HUES64 (cell line): ENCODE data around the gene EVC2.
"Not testable (repeated sequence)": the region's sequence is repeated elsewhere in the genome, so short reads cannot be mapped to it uniquely, and the experiment has no call there.

ENCODE experiments used
- H3K27ac ChIP-seq: 2 replicates; pipeline ENCODE4 v1.7.0; 2013; ENCODE audit warnings: low read depth, low read length, inconsistent platforms
- H3K27me3 ChIP-seq: 2 replicates; pipeline ENCODE4 v1.6.1; 2013; ENCODE audit warnings: mild to moderate bottlenecking, low read length; ENCODE audit not compliant: insufficient read depth
- H3K36me3 ChIP-seq: 2 replicates; pipeline ENCODE4 v1.6.1; 2013; ENCODE audit warnings: mild to moderate bottlenecking, low read length; ENCODE audit not compliant: insufficient read depth
- H3K4me1 ChIP-seq: 2 replicates; pipeline ENCODE4 v1.6.1; 2013; ENCODE audit warnings: mild to moderate bottlenecking, low read length, moderate library complexity; ENCODE audit not compliant: insufficient read depth
- H3K4me3 ChIP-seq: 2 replicates; pipeline ENCODE4 v1.5.1; 2013; ENCODE audit warnings: mild to moderate bottlenecking, low read length, moderate library complexity
- H3K9ac ChIP-seq: 2 replicates; pipeline ENCODE4 v1.6.1; 2013; ENCODE audit warnings: mild to moderate bottlenecking, low read depth, low read length
- H3K9me3 ChIP-seq: 2 replicates; pipeline ENCODE4 v1.6.1; 2013; ENCODE audit warnings: low read depth, low read length; ENCODE audit not compliant: insufficient read depth
- WGBS: fragments of 150-250, 120-280 bp; methylation state at CpG from one replicate; pipeline ENCODE4 v1.1.7; 2013; ENCODE audit warnings: missing lambda C conversion rate; 5-methylcytosine and 5-hydroxymethylcytosine counted together

EVC2 gene

DNA sequence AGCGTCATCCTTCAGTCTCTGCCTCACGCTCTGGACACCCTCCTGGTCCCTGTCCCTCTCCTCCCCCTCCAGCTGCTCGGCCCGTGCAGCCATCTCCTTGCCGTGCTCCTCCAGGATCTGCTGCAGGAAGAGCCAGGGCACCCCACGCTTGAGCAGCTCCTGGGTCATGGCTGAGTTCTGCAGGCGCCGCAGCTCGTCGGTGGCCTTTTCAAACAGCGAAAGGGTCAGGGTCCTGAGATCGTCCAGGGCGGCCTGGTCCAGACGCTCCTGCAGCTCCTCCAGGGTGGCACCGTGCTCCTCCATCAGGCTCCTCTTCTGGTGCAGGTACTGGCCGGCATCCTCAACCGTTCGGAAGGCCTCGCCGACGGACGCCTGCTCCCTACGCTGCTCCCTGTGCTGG is 85.8 kb downstream of the EVC2 start:
- no peak overlapping the region for H3K27ac ChIP-seq
- no peak overlapping the region for H3K9ac ChIP-seq
- WGBS = 94% methylated on average over 23 of the region's 23 CpGs
- H3K9me3 ChIP-seq = no peaks in the 10 kb centered on the region
- H3K4me3 ChIP-seq = no peak overlapping the region
- H3K36me3 ChIP-seq = peaks cover 66% of the 10 kb centered on the region
- H3K4me1 ChIP-seq = no peaks in the 10 kb centered on the region
- no peaks in the 10 kb centered on the region for H3K27me3 ChIP-seq

DNA sequence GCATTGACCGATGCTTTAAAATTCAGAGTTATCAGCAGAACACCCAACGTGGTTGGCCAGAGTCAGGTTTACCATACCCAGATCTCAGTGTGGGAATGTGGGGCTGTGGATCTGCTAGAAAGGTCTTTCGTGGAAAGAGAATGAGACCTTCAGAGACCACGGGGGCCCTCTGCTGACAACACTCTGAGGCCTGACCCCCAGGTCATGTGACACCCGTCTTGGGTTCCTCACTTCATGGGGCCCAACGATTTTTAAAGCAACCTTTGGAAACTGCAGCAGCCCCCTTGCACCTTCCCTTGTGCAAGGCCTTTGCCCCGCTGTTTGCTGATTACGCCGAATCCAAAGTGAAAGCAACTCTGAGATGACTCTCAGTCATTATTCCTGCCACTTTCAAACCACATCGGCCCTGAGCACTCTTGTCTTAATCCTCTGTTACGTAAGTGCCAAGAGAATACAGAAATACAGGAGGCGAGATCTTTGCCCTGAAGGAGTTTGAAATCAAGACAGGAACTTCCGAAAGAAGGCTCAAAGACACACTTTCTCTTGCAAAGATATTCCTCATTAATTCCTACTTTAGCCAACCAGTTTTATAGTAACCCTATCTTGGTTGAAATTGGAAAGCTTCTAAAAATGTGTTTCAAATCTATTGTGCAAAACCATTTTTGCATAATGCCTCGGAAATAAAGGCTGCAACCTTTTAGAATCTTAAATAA is 88.3 kb downstream of the EVC2 start:
- H3K27me3 ChIP-seq = no peaks in the 10 kb centered on the region
- peaks cover 67% of the 10 kb centered on the region for H3K36me3 ChIP-seq
- H3K27ac ChIP-seq = no peak overlapping the region
- WGBS = 82% methylated on average over 14 of the region's 14 CpGs
- no peak overlapping the region for H3K4me3 ChIP-seq
- no peak overlapping the region for H3K9ac ChIP-seq
- H3K4me1 ChIP-seq = no peaks in the 10 kb centered on the region
- H3K9me3 ChIP-seq = no peaks in the 10 kb centered on the region

DNA sequence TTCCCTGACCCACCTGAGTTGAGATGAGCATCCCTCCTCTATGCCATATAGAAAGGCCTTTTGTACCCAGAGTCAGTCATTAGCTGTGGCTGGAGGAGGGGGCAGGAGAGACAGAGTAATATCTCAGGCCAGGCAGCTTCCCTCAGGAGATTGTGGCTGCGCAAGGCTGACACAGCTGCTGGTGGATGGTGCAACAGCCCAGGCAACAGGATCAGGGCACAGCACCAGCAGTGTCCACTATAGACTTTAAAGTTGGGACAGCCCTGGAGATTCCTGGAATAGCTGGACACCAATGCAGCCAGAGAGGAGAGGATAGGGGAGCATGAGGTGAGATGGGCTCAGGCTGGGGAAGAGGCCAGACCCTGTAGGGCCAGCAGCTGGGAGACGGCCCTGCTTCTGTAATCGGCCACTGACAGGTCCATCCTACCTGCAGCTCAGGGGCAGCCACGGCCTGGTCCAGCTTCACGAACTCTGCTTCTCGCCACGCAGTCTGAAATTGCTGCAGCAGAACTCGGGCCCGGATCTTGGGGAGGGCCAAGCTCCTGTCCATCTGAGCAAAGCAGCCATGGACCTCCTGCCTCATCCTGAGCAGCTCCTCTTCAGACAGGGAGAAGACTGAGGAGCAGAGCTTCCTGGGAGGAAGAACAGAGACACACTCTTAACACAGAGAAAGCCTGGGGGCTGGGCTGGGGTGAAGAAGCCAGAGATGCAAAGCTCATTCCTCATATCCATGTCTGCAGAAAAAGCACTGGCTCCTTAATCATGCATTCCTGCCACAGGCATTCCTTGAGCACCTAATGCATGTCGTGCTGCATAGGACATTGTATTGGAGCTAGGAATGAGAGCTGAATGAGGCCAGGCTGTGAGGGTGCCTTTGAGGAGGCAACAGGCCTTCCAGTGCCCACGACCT is 90.1 kb downstream of the EVC2 start:
- no peaks in the 10 kb centered on the region for H3K9me3 ChIP-seq
- no peak overlapping the region for H3K27ac ChIP-seq
- peaks cover 62% of the 10 kb centered on the region for H3K36me3 ChIP-seq
- H3K4me1 ChIP-seq = no peaks in the 10 kb centered on the region
- no peak overlapping the region for H3K4me3 ChIP-seq
- H3K27me3 ChIP-seq = no peaks in the 10 kb centered on the region
- WGBS = 93% methylated on average over 11 of the region's 11 CpGs
- no peak overlapping the region for H3K9ac ChIP-seq

DNA sequence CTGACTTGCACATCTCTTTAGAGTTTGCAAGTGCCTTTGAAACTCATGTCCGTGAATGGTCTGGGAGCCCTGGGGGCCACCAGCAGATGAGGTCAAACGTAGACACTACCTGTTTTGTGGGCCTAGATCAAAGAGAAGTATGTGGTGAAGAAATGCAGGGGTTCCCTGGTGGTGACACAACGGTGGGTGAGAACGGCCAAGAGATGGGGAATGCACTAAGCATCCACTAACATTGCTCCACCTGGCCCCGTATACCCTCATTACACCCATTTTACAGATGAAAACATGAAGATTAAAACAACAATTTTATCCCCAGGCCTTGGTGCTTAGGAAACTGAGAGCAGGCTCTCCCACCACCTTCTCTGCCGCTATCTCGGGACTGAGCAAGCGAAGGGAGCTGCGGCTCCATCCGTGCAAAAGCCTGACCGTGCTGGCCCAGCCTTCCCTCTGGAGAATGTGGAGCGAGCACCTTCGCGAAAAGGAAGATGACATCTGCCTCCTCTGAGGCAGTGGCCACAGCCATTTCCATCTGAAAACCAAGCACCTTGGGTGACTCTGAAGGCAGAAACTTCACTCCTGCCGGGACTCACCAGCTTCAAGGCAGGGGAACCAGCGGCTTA is 91.9 kb downstream of the EVC2 start:
- Histone ChIP-seq H3K9ac (no peak overlapping the region), H3K36me3 (peaks cover 52% of the 10 kb centered on the region), H3K27ac (no peak overlapping the region), H3K9me3 (no peaks in the 10 kb centered on the region), H3K27me3 (no peaks in the 10 kb centered on the region), H3K4me1 (peaks cover 9% of the 10 kb centered on the region), H3K4me3 (no peak overlapping the region)
- 94% methylated on average over 16 of the region's 16 CpGs for WGBS

DNA sequence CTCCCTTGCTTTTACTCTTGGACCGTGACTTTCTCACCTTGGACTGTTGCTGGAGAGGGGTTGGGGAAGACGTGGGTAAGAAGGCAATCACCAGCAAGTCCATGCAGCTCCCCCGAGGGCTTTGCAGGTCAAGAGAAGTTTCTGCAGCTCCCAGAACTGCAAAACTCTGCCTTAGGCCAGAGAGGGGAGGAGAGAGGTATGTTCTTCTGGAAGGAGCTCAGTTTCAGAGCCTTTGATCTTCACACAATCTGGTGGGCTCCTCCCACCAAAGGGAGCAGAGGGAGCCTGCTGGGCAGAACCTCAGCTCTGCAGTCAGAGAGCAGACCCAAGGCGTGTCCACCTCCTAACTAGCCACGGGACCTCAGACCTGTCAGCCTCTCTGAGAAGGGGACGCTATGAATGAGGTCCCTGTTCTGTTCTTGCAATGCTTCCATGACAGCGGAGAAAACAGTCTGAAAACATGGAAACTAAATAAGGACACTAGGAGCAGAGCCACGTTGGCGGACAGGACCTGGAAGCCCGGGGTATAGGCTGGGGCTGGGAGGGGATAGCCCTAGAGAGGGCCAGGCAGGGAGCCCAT is 92.8 kb downstream of the EVC2 start:
- Histone ChIP-seq H3K9me3 (no peaks in the 10 kb centered on the region), H3K9ac (no peak overlapping the region), H3K4me3 (no peak overlapping the region), H3K27ac (no peak overlapping the region), H3K4me1 (peaks cover 10% of the 10 kb centered on the region), H3K36me3 (peaks cover 48% of the 10 kb centered on the region), H3K27me3 (no peaks in the 10 kb centered on the region)
- WGBS = 84% methylated on average over 10 of the region's 10 CpGs

DNA sequence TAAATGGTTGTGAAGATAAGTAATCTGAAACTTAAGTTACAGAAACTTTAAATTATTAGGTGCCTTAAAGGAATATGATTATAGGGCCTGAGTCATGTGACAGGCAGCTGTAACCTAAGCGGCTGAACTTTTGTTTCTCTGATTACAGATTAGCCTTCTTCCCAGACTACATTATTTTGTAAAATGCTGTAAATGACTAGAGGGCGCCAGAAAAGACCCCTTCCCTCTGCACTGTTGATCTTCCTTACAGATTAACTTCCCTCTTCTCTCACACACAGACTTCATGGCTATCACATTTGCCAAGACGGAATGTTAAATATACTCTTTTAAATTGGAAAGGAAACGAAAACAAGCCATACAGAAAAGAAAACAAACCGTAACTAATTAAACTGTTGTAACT is 96.6 kb downstream of the EVC2 start:
- H3K27ac ChIP-seq = 0 out of 2 replicates have a peak overlapping the region, but pooled peaks have one; percentile 13
- H3K9me3 ChIP-seq = no peaks in the 10 kb centered on the region
- 32% methylated on average over 2 of the region's 5 CpGs for WGBS
- peaks cover 10% of the 10 kb centered on the region for H3K4me1 ChIP-seq
- peaks cover 24% of the 10 kb centered on the region for H3K36me3 ChIP-seq
- no peak overlapping the region for H3K4me3 ChIP-seq
- no peak overlapping the region for H3K9ac ChIP-seq
- H3K27me3 ChIP-seq = no peaks in the 10 kb centered on the region

DNA sequence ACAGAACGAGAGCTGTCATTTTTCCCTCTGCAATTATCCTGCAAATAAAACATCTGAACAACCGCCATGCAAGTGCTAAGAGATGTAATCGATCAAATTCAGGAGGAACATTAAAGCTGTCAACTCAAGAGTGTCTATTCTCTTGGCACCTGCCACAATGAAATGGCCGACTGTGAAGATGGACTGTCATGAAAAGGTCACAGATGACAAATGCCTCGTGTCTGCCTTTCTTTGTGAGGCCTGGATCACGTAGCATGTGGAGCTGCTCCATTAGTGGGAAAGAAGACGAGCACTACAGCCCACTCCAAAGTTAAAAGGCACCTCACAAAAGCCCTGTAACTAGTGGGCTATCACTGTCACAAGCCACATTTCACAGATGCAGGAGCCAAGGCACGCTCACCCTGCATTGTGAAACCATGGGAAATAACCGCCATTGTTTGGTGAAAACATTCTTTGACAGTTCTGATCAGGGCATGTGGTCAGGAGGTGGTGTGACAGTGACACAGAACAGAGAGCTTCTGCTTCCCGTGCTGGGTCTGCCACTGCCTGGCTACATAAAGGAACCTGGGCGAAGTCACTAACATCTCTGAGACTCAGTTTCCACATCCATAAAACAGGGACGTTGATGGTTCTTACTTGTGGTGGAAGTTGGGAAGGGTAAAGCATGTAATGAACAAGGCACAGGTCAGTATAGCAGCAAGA is 98.9 kb downstream of the EVC2 start:
- Histone ChIP-seq H3K36me3 (peaks cover 7% of the 10 kb centered on the region), H3K4me1 (peaks cover 10% of the 10 kb centered on the region), H3K9me3 (no peaks in the 10 kb centered on the region), H3K27ac (no peak overlapping the region), H3K4me3 (no peak overlapping the region), H3K27me3 (no peaks in the 10 kb centered on the region), H3K9ac (no peak overlapping the region)
- WGBS = 95% methylated on average over 12 of the region's 12 CpGs

DNA sequence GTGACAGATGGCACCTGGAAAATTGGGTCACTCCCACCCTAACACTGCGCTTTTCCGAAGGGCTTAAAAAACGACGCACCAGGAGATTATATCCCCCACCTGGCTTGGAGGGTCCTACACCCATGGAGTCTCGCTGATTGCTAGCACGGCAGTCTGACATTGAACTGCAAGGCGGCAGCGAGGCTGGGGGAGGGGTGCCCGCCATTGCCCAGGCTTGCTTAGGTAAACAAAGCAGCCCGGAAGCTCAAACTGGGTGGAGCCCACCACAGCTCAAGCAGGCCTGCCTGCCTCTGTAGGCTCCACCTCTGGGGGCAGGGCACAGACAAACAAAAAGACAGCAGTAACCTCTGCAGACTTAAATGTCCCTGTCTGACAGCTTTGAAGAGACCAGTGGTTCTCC is 114.5 kb downstream of the EVC2 start:
- not testable (repeated sequence) for H3K27ac ChIP-seq, H3K4me3 ChIP-seq, H3K36me3 ChIP-seq, H3K9ac ChIP-seq, H3K27me3 ChIP-seq
- Histone ChIP-seq H3K9me3 (peaks cover 26% of the 10 kb centered on the region), H3K4me1 (peaks cover 17% of the 10 kb centered on the region)
- 92% methylated on average over 10 of the region's 10 CpGs for WGBS

DNA sequence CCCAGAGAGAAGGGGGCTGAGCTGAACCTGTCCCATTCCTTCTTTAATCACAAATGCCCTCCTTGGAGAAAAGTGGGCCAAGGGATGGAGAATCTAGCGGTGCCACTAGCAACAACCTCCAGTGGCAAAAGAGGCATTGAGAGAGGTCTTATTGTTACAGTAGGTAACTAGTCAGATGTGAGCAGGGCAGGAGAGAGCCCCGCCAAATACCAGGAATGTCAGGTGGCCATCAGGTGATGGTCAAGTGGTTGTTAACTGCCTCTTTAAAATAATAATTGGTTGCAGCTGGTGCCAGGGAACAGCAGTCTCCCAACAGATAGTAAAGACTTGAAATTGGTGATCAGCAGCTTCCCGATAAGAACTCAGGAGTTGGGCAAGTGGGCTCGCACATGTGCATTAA is 116.1 kb downstream of the EVC2 start:
- Histone ChIP-seq H3K4me1 (peaks cover 17% of the 10 kb centered on the region), H3K9me3 (peaks cover 40% of the 10 kb centered on the region), H3K9ac (no peak overlapping the region), H3K4me3 (no peak overlapping the region), H3K27ac (peak overlapping the region; percentile 70; the same call in 1 of the 2 replicates), H3K27me3 (no peaks in the 10 kb centered on the region), H3K36me3 (peaks cover 9% of the 10 kb centered on the region)
- 87% methylated on average over 4 of the region's 4 CpGs for WGBS

DNA sequence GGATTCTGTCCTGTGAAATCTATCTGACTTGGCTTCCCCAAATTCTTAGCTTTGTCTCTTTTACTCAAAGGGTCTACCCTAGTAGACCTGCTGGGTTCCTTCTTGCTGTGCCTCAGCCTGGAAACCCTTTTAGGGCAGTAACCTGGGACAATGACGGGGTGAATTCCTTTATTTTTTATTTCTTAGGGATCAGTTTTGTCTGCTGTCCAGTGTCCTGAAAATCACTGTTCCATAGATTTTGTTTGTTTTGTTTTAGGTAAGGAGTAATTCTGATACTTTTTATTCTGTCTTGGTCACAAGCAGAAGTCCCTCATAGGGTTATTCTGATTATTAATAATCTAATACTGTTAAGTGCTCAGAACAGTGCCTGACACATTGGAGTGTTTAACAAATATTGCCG is 118.9 kb downstream of the EVC2 start:
- peaks cover 20% of the 10 kb centered on the region for H3K4me1 ChIP-seq
- H3K36me3 ChIP-seq = peaks cover 9% of the 10 kb centered on the region
- H3K27me3 ChIP-seq = no peaks in the 10 kb centered on the region
- H3K9me3 ChIP-seq = peaks cover 46% of the 10 kb centered on the region
- no peak overlapping the region for H3K4me3 ChIP-seq
- WGBS = 97% methylated on average over 2 of the region's 2 CpGs
- H3K27ac ChIP-seq = no peak overlapping the region
- no peak overlapping the region for H3K9ac ChIP-seq
